T-cell (primary cell): ENCODE results near the gene TTLL13. TPM values are rescaled to one million over a fixed set of nuclear protein-coding genes. Genes with fewer than 3 reads are reported as not detected.

Experiments
- ATAC-seq, 4 experiments: fragments of 200-7000 bp in 3 of 4; fragments of 150-1000 bp in 1 of 4; cut with Tn5 transposase; replicated peaks in 1 of 4; 1 replicate in 3 of 4; 2 replicates in 1 of 4; pipeline ENCODE4 v1.10.0; 2021; ENCODE audit warnings: moderate library complexity in 3 of 4, mild to moderate bottlenecking in 2 of 4, moderate number of reproducible peaks in 1 of 4
- CTCF ChIA-PET, 2 donors: fragments of 300-600 bp; sonication (Branson Sonifier 250); formaldehyde crosslinking; loops; one replicate each; lab custom pipeline; 2022; ENCODE audit warnings: antibody characterized with exemption in 2 of 2; lab: Charles Lee
- POLR2A ChIA-PET, 2 donors: fragments of 300-600 bp; sonication (Branson Sonifier 250); formaldehyde crosslinking; loops; one replicate each; lab custom pipeline; 2022; ENCODE audit warnings: antibody characterized with exemption in 2 of 2; lab: Charles Lee
- DNase-seq, 35 experiments: peaks; one replicate each; pipeline versions ENCODE4 v3.0.0 to v3.0.0-alpha.2; 2013 to 2023
- H3K27ac ChIP-seq: one replicate; pipeline ENCODE4 v1.5.1; 2013; ENCODE audit warnings: low read length
- H3K27me3 ChIP-seq, 2 experiments: replicated peaks in 1 of 2; 1 replicate in 1 of 2; 2 replicates in 1 of 2; pipeline versions ENCODE4 v1.6.1 to v1.7.0; 2013; ENCODE audit warnings: low read length in 1 of 2, mixed read lengths in 1 of 2; ENCODE audit not compliant: control insufficient read depth in 2 of 2, insufficient read depth in 2 of 2; ENCODE audit errors: extremely low read depth in 1 of 2
- H3K36me3 ChIP-seq, 2 donors: 1 replicate in 1 of 2; 2 replicates in 1 of 2; pipeline versions ENCODE4 v1.6.1 to v1.7.0; 2013; ENCODE audit warnings: low read length in 1 of 2; ENCODE audit not compliant: control insufficient read depth in 2 of 2, insufficient read depth in 1 of 2; ENCODE audit errors: extremely low read depth in 1 of 2
- H3K4me1 ChIP-seq, 2 experiments: 1 replicate in 1 of 2; 2 replicates in 1 of 2; pipeline versions ENCODE4 v1.6.1 to v1.7.0; 2013; ENCODE audit warnings: low read length in 2 of 2, mixed read lengths in 1 of 2; ENCODE audit not compliant: insufficient read depth in 2 of 2, control insufficient read depth in 1 of 2; ENCODE audit errors: extremely low read depth in 1 of 2
- H3K4me3 ChIP-seq, 2 donors: 1 replicate in 1 of 2; 2 replicates in 1 of 2; pipeline versions ENCODE4 v1.5.1 to v1.7.0; 2013; ENCODE audit warnings: mild to moderate bottlenecking in 2 of 2, low read length in 1 of 2, moderate library complexity in 1 of 2; ENCODE audit not compliant: control insufficient read depth in 1 of 2; ENCODE audit errors: extremely low read depth in 1 of 2
- H3K9me3 ChIP-seq: 2 replicates; pipeline ENCODE4 v1.7.0; 2013
- H3K27ac Mint-ChIP-seq, 2 donors: one replicate each; pipeline ENCODE4 v1.8.0; 2020 to 2021; ENCODE audit warnings: mild to moderate bottlenecking in 2 of 2, mixed read lengths in 2 of 2
- H3K27me3 Mint-ChIP-seq, 2 donors: one replicate each; pipeline ENCODE4 v1.8.0; 2021 to 2022; ENCODE audit warnings: mixed read lengths in 2 of 2
- H3K36me3 Mint-ChIP-seq: one replicate; pipeline ENCODE4 v1.8.0; 2021; ENCODE audit warnings: mixed read lengths
- H3K4me1 Mint-ChIP-seq, 3 donors: one replicate each; pipeline ENCODE4 v1.8.0; 2020 to 2022; ENCODE audit warnings: mixed read lengths in 3 of 3, mild to moderate bottlenecking in 1 of 3
- H3K4me3 Mint-ChIP-seq, 3 donors: one replicate each; pipeline ENCODE4 v1.8.0; 2020 to 2022; ENCODE audit warnings: mild to moderate bottlenecking in 3 of 3, mixed read lengths in 3 of 3, moderate library complexity in 3 of 3
- H3K9me3 Mint-ChIP-seq, 3 donors: one replicate each; pipeline ENCODE4 v1.8.0; 2020 to 2022; ENCODE audit warnings: mixed read lengths in 3 of 3
- WGBS: methylation state at CpG from one replicate; pipeline ENCODE4 v1.1.5; 2013; ENCODE audit warnings: missing lambda C conversion rate; ENCODE audit not compliant: insufficient coverage; 5-methylcytosine and 5-hydroxymethylcytosine counted together
- total RNA-seq, 35 experiments: library from RNA in 6 of 35; stranded (reverse) in 6 of 35; fragments of 120-200 nt in 1 of 35; gene quantifications; one replicate each; pipeline versions ENCODE4 v1.2.1 to v1.2.4 and lab custom pipeline; 2013 to 2026

TTLL13 gene
- total RNA-seq (1 to 10 TPM in 2 of 5 donors, under 1 TPM in 3; 0.46 to 1.7 (median 0.70) TPM), total RNA-seq (lab: John Stamatoyannopoulos, UW) (0 to 0.45 (median 0.06) reads per million in 29 experiments)
- total RNA-seq (2013) = 0.22 TPM

- 5% methylated on average over 42 of the region's 44 CpGs for WGBS
- H3K4me3 Mint-ChIP-seq = peak within 1 kb of the TSS; percentile 68 to 82 (median 68)
- no peaks in the 10 kb centered on the region for H3K9me3 ChIP-seq
- no peaks in the 10 kb centered on the region for H3K9me3 Mint-ChIP-seq
- H3K27ac Mint-ChIP-seq = peak within 1 kb of the TSS; percentile 5 to 44
- H3K27ac ChIP-seq = no peak within 1 kb of the TSS
- peak; percentile 65 to 86 (median 82) for ATAC-seq
- peaks cover 0 to 16% of the 10 kb centered on the region in 2 experiments for H3K4me1 ChIP-seq
- H3K27me3 Mint-ChIP-seq = no peaks in the 10 kb centered on the region
- H3K27me3 ChIP-seq = peaks cover 0 to 2% of the 10 kb centered on the region in 2 experiments
- DNase-seq = peak in 30 of 35 experiments; percentile 9 to 71 (median 53)
- POLR2A ChIA-PET = interaction anchor here (0.7 to 1.2 kb wide), 5 partner anchors 15 to 86 kb away, joined by 3 to 16 read pairs (median 7); partner anchors contain the start of genes CIB1 (in 2 of the 2) and GDPGP1 (in 2 of the 2)
- peak within 1 kb of the TSS; percentile 56 to 62 for H3K4me3 ChIP-seq
- peaks cover 16 to 20% (median 19%) of the 10 kb centered on the region in 3 donors for H3K4me1 Mint-ChIP-seq
- H3K36me3 ChIP-seq = no peaks in the 10 kb centered on the region
- CTCF ChIA-PET = interaction anchor here (0.5 to 0.6 kb wide), 2 partner anchors 76 to 192 kb away, joined by 3 to 5 read pairs; no protein-coding TSS in a partner anchor
- no peaks in the 10 kb centered on the region for H3K36me3 Mint-ChIP-seq
Observed at GRCh38 chr15:90249203-90249863, at the start of gene TTLL13. TSS of gene TTLL13 (plus strand) at chr15:90249556. CDS start at chr15:90250631, 1,075 bp downstream.

- Mint-ChIP-seq H3K4me1 (peaks cover 21 to 27% (median 22%) of the 10 kb centered on the region in 3 donors), H3K27ac (peak overlapping the region; percentile 79 to 86), H3K27me3 (no peaks in the 10 kb centered on the region), H3K4me3 (peak overlapping the region; percentile 81 to 96 (median 85)), H3K36me3 (no peaks in the 10 kb centered on the region), H3K9me3 (no peaks in the 10 kb centered on the region)
- DNase-seq (peak in 1 of 35 experiments; percentile 8), ATAC-seq (no peak)
- Histone ChIP-seq H3K9me3 (no peaks in the 10 kb centered on the region), H3K36me3 (no peaks in the 10 kb centered on the region), H3K27me3 (peaks cover 0 to 4% of the 10 kb centered on the region in 2 experiments), H3K27ac (peak overlapping the region; percentile 8), H3K4me3 (peak overlapping the region; percentile 61 to 65), H3K4me1 (peaks cover 13 to 26% of the 10 kb centered on the region in 2 experiments)
- POLR2A ChIA-PET = interaction anchor here in 1 of 2 donors (0.8 to 2.2 kb wide), 2 partner anchors 30 to 33 kb away, joined by 4 to 11 read pairs; partner anchors contain the start of genes CIB1 and GDPGP1
- WGBS = 51% methylated on average over 8 of the region's 24 CpGs
- CTCF ChIA-PET = interaction anchor here (0.6 to 1.0 kb wide), 5 partner anchors 12 to 820 kb away, joined by 3 to 7 read pairs (median 3); no protein-coding TSS in a partner anchor
Observed at GRCh38 chr15:90200534-90201129, 48.7 kb upstream of the TTLL13 start.

GRCh38 chr15:90201130-90201943, 48.0 kb upstream of the TTLL13 start, which contains the start of gene SEMA4B:
TSS of gene SEMA4B (plus strand) at chr15:90201330. CDS start at chr15:90201579, 249 bp downstream.
- H3K27me3 Mint-ChIP-seq = no peaks in the 10 kb centered on the region
- H3K9me3 Mint-ChIP-seq = no peaks in the 10 kb centered on the region
- H3K27ac Mint-ChIP-seq = peak within 1 kb of the TSS; percentile 79 to 86
- DNase-seq (peak; percentile 26 to 82 (median 63)), ATAC-seq (peak; percentile 93 to 96 (median 94))
- peaks cover 0 to 4% of the 10 kb centered on the region in 2 experiments for H3K27me3 ChIP-seq
- peaks cover 6% of the 10 kb centered on the region for H3K36me3 Mint-ChIP-seq
- WGBS = under 1% methylated on average over 81 of the region's 88 CpGs
- H3K27ac ChIP-seq = peak within 1 kb of the TSS; percentile 8
- CTCF ChIA-PET = interaction anchor here (0.6 to 1.0 kb wide), 4 partner anchors 19 to 820 kb away, joined by 3 to 4 read pairs (median 4); no protein-coding TSS in a partner anchor
- POLR2A ChIA-PET = interaction anchor here (0.7 to 2.2 kb wide), 4 partner anchors 9 to 75 kb away, joined by 3 to 11 read pairs (median 4); partner anchors contain the start of genes CIB1 (in 1 of the 2) and GDPGP1 (in 1 of the 2)
- peaks cover 21 to 29% (median 22%) of the 10 kb centered on the region in 3 donors for H3K4me1 Mint-ChIP-seq
- H3K9me3 ChIP-seq = no peaks in the 10 kb centered on the region
- H3K4me3 Mint-ChIP-seq = peak within 1 kb of the TSS; percentile 84 to 96 (median 91)
- H3K4me1 ChIP-seq = peaks cover 13 to 26% of the 10 kb centered on the region in 2 experiments
- H3K4me3 ChIP-seq = peak within 1 kb of the TSS; percentile 61 to 87
- no peaks in the 10 kb centered on the region for H3K36me3 ChIP-seq

GRCh38 chr15:90201944-90202375, 47.4 kb upstream of the TTLL13 start:
- Mint-ChIP-seq H3K9me3 (no peaks in the 10 kb centered on the region), H3K36me3 (peaks cover 9% of the 10 kb centered on the region), H3K4me1 (peaks cover 21 to 29% (median 22%) of the 10 kb centered on the region in 3 donors), H3K27ac (peak overlapping the region; percentile 52 to 61), H3K27me3 (no peaks in the 10 kb centered on the region), H3K4me3 (peak overlapping the region; percentile 84 to 96 (median 91))
- POLR2A ChIA-PET = interaction anchor here (0.7 to 2.2 kb wide), 3 partner anchors 9 to 75 kb away, joined by 3 to 11 read pairs (median 4); partner anchors contain the start of genes CIB1 (in 1 of the 2) and GDPGP1 (in 1 of the 2)
- 33% methylated on average over 23 of the region's 25 CpGs for WGBS
- CTCF ChIA-PET = interaction anchor here in 1 of 2 donors (0.9 kb wide), 1 partner anchor 19 kb away, joined by 4 read pairs; no protein-coding TSS in a partner anchor
- H3K9me3 ChIP-seq = no peaks in the 10 kb centered on the region
- DNase-seq = no peak
- peaks cover 0 to 5% of the 10 kb centered on the region in 2 donors for H3K36me3 ChIP-seq
- no peak for ATAC-seq
- peak overlapping the region; percentile 61 to 87 for H3K4me3 ChIP-seq
- H3K27ac ChIP-seq = no peak overlapping the region
- H3K4me1 ChIP-seq = peaks cover 13 to 26% of the 10 kb centered on the region in 2 experiments
- peaks cover 0 to 4% of the 10 kb centered on the region in 2 experiments for H3K27me3 ChIP-seq

- CTCF ChIA-PET = interaction anchor here in 1 of 2 donors (0.6 to 0.7 kb wide), 3 partner anchors 18 to 1125 kb away, joined by 3 to 4 read pairs (median 3); no protein-coding TSS in a partner anchor
Observed at GRCh38 chr15:90202929-90203328, 46.4 kb upstream of the TTLL13 start.

More at GRCh38 chr15:90202929-90203328, 46.4 kb upstream of the TTLL13 start:
- peak overlapping the region; percentile 11 to 70 for H3K27ac Mint-ChIP-seq
- no peaks in the 10 kb centered on the region for H3K27me3 Mint-ChIP-seq
- H3K9me3 Mint-ChIP-seq = no peaks in the 10 kb centered on the region
- H3K27me3 ChIP-seq = peaks cover 0 to 4% of the 10 kb centered on the region in 2 experiments
- peaks cover 9% of the 10 kb centered on the region for H3K36me3 Mint-ChIP-seq
- ATAC-seq = no peak
- H3K36me3 ChIP-seq = peaks cover 0 to 8% of the 10 kb centered on the region in 2 donors
- H3K4me3 ChIP-seq = no peak overlapping the region
- peak overlapping the region; percentile 84 to 96 (median 91) for H3K4me3 Mint-ChIP-seq
- H3K9me3 ChIP-seq = no peaks in the 10 kb centered on the region
- 100% methylated on average over 4 of the region's 4 CpGs for WGBS
- DNase-seq = no peak
- no peak overlapping the region for H3K27ac ChIP-seq
- POLR2A ChIA-PET = no interaction called here
- H3K4me1 Mint-ChIP-seq = peaks cover 21 to 29% (median 22%) of the 10 kb centered on the region in 3 donors
- peaks cover 13 to 26% of the 10 kb centered on the region in 2 experiments for H3K4me1 ChIP-seq
